Inferior parietal cortex (tissue), 1 donor: ENCODE data around the gene MAPK1.
"Not testable (repeated sequence)": the region's sequence is repeated elsewhere in the genome, so short reads cannot be mapped to it uniquely, and the experiment has no call there.

Source experiments
- DNase-seq: peaks from one replicate; pipeline ENCODE4 v3.0.0-alpha.2; 2016; ENCODE audit errors: extremely low spot score

The MAPK1 gene

DNA sequence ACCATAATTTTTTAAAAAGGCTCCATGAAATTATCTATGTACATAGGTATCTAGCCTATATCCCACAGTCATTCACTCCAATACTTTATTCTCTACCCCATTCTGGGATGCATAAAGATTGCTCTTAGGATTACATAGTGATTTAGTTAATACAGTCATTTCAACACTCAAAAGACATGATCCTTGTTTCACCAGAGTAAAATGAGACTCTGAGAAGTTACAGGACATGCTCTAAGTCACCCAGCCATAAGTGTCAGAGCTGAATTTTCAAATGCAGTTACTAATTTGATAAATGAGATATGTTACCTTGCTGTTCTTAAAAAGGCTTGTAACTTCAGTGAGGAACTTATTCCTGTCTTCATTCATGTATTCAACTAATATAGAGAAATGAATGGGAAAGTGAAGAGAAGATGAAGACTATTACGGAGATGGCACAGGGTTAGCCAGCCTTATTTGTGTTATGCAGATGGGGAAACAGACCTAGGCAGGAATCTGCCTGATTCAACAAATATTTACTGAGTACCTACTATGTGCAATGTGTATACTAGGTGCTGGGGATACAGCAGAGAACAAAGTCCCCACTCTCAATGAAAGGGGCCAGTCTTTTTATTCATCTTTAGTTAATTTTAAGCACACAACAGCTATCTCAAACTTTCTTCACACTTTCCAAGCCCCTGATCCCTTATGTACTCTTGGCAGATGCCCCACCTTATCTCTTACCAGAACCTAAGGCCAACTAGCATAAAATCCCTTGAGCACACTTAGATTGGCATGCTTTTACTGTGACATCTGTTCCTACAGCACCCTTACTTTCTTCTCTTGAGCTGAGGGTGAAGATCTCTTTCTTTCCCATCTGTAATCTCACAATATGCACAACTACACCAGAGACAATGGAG lies 21.6 kb downstream of the MAPK1 start:
- no peak for DNase-seq

- DNase-seq: no peak
Observed at GRCh38 chr22:21842946-21843345, 24.5 kb downstream of the MAPK1 start.

GRCh38 chr22:21841422-21841821 lies 26.0 kb downstream of the MAPK1 start:
- DNase-seq: no peak

DNA sequence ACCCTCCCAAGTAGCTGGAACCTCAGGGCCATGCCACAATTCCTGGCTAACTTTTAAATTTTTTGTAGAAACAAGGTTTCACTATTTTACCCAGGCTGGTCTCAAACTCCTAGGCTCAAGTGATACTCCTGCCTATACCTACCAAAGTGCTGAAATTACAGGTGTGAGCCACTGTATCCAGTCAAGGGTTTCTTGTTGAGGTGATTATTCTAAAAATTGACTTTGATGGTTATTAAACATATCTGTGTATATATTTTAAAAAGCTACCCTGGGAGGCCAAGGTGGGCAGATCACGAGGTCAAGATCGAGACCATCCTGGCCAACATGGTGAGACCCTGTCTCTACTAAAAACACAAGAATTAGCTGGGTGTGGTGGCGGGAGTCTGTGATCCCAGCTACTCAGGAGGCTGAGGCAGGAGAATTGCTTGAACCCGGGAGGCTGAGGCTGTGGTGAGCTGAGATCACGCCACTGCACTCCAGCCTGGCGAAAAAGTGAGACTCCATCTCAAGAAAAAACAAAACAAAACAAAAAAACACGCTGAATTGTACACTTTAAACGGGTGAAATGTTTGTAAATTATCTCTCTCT lies 27.1 kb downstream of the MAPK1 start:
- no peak for DNase-seq

DNA sequence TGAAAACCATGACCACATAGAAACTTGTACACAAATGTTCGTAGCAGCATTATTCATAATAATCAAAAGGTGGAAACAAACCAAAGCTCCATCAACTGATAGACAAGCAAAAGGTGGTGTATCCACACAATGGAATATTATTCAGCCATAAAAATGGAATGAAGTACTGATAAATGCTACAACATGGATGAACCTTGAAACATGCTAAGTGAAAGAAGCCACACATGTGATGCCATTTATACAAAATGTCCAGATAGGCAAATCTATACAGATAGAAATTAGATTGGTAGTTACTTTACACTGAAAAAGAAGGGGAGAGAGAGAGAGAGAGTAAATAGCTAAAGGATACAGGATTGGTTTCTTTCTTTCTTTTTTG lies 27.7 kb downstream of the MAPK1 start:
- DNase-seq: no peak

DNA sequence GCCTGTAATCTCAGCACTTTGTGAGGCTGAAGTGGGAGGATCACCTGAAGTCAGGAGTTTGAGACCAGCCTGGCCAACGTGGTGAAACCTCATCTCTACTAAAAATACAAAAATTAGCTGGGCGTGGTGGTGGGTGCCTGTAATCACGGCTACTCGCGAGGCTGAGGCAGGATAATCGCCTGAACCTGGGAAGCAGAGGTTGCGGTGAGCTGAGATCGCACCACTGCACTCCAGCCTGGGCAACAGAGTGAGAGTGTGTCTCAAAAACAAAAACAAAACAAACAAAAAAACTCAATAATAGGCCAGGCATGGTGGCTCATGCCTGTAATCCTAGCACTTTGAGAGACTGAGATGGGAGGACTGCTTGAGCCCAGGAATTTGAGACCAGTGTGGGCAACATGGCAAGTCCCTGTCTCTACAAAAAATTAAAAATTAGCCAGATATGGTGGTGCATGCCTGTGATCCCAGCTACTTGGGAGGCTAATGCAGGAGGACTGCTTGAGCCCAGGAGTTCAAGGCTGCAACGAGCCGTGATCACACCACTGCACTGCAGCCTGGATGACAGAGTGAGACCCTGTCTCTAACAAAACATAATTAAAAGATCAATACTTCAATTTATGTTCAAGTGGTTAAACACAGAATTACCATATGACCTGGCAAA lies 28.2 kb downstream of the MAPK1 start:
- not testable (repeated sequence) for DNase-seq

- DNase-seq: no peak
Observed at GRCh38 chr22:21837248-21837979, 30.0 kb downstream of the MAPK1 start.

- not testable (repeated sequence) for DNase-seq
Observed at GRCh38 chr22:21836486-21836885, 31.0 kb downstream of the MAPK1 start.

GRCh38 chr22:21835378-21835777 lies 32.1 kb downstream of the MAPK1 start:
- no peak for DNase-seq

DNA sequence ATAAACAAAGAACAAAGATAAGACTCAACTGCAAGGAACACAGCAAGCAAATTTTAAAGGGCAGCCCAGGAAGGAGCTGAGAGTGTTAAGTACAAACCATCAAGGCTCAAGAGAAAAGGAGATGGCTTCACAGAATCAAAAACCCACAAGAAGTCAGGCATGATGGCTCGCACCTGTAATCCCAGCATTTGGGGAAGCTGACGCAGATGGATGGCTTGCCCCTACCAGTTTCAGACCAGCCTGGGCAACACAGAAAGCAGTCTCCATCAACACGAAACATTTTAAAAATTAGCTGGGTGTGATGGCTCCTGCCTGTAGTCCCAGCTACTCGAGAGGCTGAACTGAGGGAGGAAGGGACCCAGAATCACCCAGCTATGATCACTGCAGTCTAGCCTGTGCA lies 32.6 kb downstream of the MAPK1 start:
- DNase-seq: no peak

DNA sequence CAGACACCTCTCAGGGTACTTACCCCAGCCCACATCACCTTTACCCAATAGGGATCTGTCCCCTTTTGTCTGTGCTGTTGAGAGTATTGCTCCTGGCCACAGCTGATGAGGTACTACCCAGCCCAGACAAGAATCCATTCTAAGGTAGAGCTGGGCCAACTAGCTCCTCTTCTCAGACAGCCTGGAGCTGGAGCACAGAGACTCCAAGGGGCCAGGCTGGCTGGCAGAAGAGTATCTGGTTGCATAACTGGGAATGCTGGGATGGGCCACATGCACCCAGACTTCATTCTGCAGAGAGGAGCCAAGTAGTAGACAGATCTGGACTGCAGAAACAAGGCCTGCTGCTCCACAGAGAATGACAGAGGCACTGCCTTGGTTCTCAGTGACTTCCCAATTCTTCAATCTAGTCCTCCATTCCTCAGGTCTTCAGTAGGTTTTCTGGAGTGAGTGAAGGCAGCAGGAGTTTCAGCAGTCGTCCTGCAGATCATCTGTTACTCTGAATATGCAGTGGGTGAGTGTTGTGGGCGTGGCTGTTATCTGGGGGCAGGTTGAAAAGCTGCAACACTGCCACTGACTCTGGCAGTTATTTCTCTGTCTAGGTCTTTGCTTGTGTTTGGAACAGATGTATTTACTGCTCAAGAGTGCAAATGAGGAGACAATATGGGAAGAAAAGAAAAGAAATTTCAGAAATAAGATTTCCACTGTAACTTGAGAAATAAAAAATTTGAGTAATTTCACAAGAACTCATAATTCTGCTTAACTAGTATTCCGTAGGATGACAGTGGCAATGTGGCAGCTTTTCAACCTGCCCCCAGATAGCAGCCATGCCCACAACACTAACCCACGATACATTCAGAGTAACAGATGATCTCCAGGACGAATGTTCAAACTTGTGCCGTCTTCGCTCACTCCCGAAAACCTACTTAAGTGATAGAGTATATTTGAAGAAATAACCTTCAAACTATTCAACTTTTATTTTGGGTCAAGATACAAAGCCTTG lies 34.9 kb downstream of the MAPK1 start:
- no peak for DNase-seq

DNA sequence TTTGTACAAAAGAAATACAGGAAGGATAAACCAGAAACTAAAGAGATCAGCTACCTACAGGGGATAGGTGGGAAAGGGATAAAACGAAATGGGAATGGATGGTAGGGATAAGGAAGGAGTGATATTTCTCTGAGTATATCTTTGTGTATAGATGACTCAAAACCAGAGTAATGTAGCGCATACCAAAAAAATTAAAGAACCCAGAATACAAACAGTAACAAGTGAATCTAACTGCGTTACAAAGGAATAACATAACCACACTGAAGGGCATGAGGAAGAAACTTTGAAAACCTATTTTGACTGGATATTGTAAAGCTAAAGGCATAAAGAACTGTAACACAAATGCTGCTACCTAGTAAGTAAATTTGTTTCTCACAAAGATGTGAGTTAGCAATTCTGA lies 37.9 kb downstream of the MAPK1 start:
- no peak for DNase-seq

DNA sequence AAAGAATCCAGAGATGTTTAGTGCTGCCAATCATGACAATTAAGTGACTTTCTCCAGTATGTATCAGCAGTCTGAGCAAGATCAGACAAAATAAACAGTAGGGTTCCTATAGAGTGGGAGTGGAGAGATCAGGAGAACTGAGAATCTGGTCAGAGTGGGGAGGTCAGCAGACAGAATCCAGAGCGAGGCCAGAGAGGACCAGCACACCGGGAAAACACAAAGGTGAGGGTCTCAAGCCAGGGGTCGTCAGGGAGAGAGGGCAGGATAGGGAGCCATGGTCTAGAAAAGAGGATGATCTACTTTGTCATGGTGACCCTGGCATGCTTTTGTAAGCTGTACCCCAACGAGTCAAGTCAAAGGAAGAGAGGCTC lies 39.2 kb downstream of the MAPK1 start:
- no peak for DNase-seq

GRCh38 chr22:21827628-21828267 lies 39.7 kb downstream of the MAPK1 start:
- DNase-seq: no peak

DNA sequence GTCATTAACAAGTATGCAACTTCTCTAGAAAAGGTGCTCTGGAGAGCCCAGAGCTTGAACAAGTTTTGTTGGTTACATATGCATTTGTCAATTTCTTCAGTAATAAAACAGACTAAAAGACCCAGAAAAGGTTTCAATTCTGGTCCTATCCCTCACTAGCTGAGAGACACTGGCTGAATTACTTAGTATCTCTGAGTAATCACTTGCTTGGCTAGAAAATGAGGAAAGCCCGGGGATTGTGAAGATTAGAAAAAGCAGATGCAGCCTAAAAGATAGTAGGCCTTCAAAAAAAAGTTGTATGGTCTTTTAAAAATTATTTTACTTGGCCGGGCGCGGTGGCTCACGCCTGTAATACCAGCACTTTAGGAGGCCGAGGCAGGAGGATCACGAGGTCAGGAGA lies 41.2 kb downstream of the MAPK1 start:
- no peak for DNase-seq

DNA sequence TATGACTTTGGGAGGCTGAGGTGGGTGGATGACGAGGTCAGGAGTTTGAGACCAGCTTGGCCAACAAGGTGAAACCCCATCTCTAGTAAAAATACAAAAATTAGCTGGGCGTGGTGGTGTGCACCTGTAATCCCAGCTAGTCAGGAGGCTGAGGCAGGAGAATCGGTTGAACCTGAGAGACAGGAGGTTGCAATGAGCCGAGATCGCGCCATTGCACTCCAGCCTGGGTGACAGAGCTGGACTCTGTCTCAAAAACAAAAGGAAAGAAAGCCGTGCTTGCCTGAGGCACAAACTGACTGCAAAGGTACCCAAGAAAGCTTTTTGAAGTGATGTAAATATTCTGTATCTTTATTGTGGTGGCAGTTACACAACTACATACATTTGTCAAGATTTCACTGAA lies 42.5 kb downstream of the MAPK1 start:
- DNase-seq: not testable (repeated sequence)

DNA sequence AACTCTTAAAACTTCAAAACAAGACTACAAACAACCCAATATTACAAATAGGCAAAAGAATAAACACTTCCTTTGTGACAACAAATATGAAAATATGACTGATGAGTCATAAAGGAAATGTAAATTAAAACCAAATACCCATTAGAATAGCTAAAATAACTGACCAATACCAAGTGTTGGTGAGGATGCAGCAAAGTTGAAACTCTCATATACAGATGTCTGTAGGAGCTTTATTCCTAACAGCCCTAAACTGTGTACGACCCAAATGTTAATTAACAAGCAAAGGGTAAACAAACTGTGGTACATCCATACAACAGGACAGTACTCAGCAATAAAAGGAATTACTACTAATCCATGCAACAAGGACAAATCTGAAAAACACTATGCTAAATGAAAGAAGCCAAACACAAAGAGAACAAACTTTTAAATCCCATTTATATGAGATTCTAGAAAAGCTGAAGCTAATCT lies 43.0 kb downstream of the MAPK1 start:
- DNase-seq: no peak

DNA sequence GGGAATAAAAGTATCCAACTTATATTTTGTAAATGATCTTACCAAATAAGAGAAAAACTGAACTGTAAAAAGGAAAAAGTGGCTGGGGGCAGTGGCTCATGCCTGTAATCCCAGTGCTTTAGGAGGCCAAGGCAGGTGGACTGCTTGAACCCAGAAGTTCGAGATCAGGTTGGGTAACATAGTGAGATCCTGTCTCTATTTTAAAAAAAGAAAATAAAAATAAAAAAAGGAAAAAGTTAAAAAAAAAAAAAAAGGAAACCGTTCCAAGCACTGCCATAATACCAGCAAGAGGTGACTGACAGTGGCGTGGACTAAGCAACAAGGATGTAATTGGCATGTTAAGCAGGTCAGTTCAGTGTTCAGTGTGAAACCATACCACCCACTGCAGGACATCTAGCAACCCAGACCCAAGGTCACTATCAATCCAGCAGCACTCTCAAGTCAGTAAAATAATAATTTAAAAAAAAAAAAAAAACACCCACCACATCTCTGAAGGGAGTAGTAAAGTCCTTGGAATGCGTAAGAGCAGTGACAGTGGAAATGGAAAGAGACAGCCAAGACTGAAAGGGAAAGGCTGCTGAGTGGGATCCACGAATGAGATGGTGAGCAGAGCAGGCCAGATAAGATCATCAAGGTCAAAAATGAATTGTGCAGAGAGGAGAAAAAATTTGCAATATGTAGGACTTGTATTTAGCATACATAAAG lies 43.6 kb downstream of the MAPK1 start:
- DNase-seq: no peak

GRCh38 chr22:21819183-21819770 lies 48.2 kb downstream of the MAPK1 start:
- DNase-seq: no peak
